Heart right ventricle (tissue), 16 donors: Measurements from ENCODE around the gene ASB9. TPM values are rescaled to one million over a fixed set of nuclear protein-coding genes. Genes with fewer than 3 reads are reported as not detected.
"Not testable (repeated sequence)": the region's sequence is repeated elsewhere in the genome, so short reads cannot be mapped to it uniquely, and the experiment has no call there.

ENCODE experiments used
- ATAC-seq, 8 donors: fragments of 200-7000 bp; cut with Tn5 transposase; one replicate each; pipeline ENCODE4 v1.9.1; 2020; ENCODE audit warnings: mild to moderate bottlenecking in 8 of 8, moderate library complexity in 8 of 8, moderate number of reproducible peaks in 1 of 8
- DNase-seq, 2 donors: peaks; one replicate each; pipeline ENCODE4 v3.0.0-alpha.2; 2020
- H3K27ac ChIP-seq, 10 donors: fragments of 200-600 bp; sonication (generic) in 2 of 10; one replicate each; pipeline versions ENCODE4 v1.5.0 to v1.8.0; 2020 to 2022; ENCODE audit warnings: mild to moderate bottlenecking in 3 of 10
- H3K27me3 ChIP-seq, 7 donors: fragments of 200-600 bp; one replicate each; pipeline ENCODE4 v1.8.0; 2021 to 2022; ENCODE audit warnings: mild to moderate bottlenecking in 2 of 7
- H3K36me3 ChIP-seq, 9 donors: fragments of 200-600 bp; sonication (generic) in 1 of 9; one replicate each; pipeline versions ENCODE4 v1.5.0 to v1.8.0; 2020 to 2022; ENCODE audit warnings: mild to moderate bottlenecking in 2 of 9
- H3K4me1 ChIP-seq, 9 donors: fragments of 200-600 bp; sonication (generic) in 1 of 9; one replicate each; pipeline versions ENCODE4 v1.5.0 to v1.8.0; 2020 to 2022; ENCODE audit warnings: mild to moderate bottlenecking in 4 of 9
- H3K4me3 ChIP-seq, 10 donors: fragments of 200-600 bp; sonication (generic) in 2 of 10; one replicate each; pipeline versions ENCODE4 v1.5.0 to v1.8.0; 2020 to 2022; ENCODE audit warnings: mild to moderate bottlenecking in 7 of 10, moderate library complexity in 2 of 10
- H3K9me3 ChIP-seq, 11 donors: fragments of 200-600 bp in 10 of 11; sonication (generic) in 2 of 11; one replicate each; pipeline versions ENCODE4 v1.5.0 to v1.8.0; 2013 to 2022; ENCODE audit warnings: mild to moderate bottlenecking in 2 of 11, control low read depth in 1 of 11, moderate library complexity in 1 of 11
- WGBS, 2 donors: extraction: QIAGEN DNeasy Blood & Tissue Kit; methylation state at CpG; one replicate each; pipeline ENCODE4 v1.1.7; 2013; ENCODE audit warnings: inconsistent platforms in 1 of 2; 5-methylcytosine and 5-hydroxymethylcytosine counted together
- intact Hi-C, 10 donors: fragments of 100-400 bp; cut with DNase I; formaldehyde crosslinking; loops; one replicate each; pipeline versions ENCODE4 v1.11.1 to v1.14.2; 2022
- polyA plus RNA-seq, 2 donors: library from polyadenylated mRNA; stranded (reverse); fragments of 200-250 nt; gene quantifications; one replicate each; pipeline ENCODE4 v1.2.3, GENCODE V29; 2013
- total RNA-seq, 10 donors: library from RNA; stranded (reverse); fragmentation: NEBNext Ultra II Directional in 3 of 10; extraction: Animal tissue kit (Norgen Biotek cat#: 25700) in 3 of 10; gene quantifications; one replicate each; pipeline versions ENCODE4 v1.2.1 to v1.2.4, GENCODE V29; 2021 to 2023
- TF ChIP-seq, protein P1 (sequence below), 9 donors: fragments of 200-600 bp; sonication (generic) in 2 of 9; IDR thresholded peaks; one replicate each; pipeline versions ENCODE4 v1.5.0 to v1.8.0; 2021 to 2022; ENCODE audit warnings: antibody characterized with exemption in 9 of 9, mild to moderate bottlenecking in 5 of 9, moderate library complexity in 1 of 9
- donor health status: Arrhythmogenic right ventricular cardiomyopathy.
- donor health status: ischemic (EF 13 %, LVEDD 7.1; RV severe dilation, severe dysfunction).
- donor health status: healthy with polysubstance abuse.
- donor health status: DM: no; HTN: yes; CAD: no.
- donor health status: DM: no; HTN: no; CAD: no.
- donor health status: ischemic (EF 25% LVEDD 6.9; RV normal size, moderate dysfunction).
- donor health status: ischemic (EF 25% LVEDD 5.7; RV mildly dilated, moderate dysfunction).
- donor health status: healthy.
- donor health status: DM: yes; HTN: yes; CAD: no.
- donor health status: Ischemic cardiomyopathy.
- donor health status: ischemic (EF 35%, LVEDD 5.7; RV mildly dilated, moderate dysfunction).
- donor health status: nonischemic (EF 11% LVEDD 7.7; RV severe dilation, severe dysfunction).
- donor health status: DM: yes; HTN: yes; CAD: no.
- donor health status: PGD.
- donor health status: ischemic (EF 29% LVEDD 5.4; RV normal size, mild dysfunction).
- donor health status: nonischemic (EF 23%, LVEDD 6.1; RV moderate dilation, normal function).

The ASB9 gene
- total and polyA plus RNA-seq, 12 donors, result 0.39 to 1.6 (median 0.86) TPM

DNA sequence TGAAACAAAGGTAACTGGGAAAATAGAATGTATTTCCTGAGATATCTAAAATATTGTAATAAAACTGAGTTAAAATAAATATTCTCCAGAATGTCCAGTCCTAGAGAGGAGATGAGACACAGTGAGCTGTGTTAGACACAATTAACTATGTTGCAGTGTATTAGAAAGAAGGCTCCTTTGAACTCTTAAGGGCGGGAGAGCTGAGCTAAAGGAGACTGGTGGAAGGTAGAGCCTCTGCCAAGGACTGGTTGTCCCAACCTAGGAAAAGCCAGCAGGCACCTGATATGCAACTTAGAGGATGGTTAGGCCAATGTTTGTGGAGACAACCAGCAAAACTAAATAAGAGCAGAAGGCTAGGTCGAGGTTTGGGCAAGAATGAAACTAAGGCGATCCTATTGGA, 41.2 kb upstream of the ASB9 start:
- Histone ChIP-seq H3K27me3 (peaks cover 0 to 22% (median 0%) of the 10 kb centered on the region in 7 donors), H3K36me3 (no peaks in the 10 kb centered on the region), H3K4me1 (peaks cover 0 to 29% (median 5%) of the 10 kb centered on the region in 9 donors), H3K4me3 (peak overlapping the region in 5 of 10 donors; percentile 43 to 54 (median 47)), H3K27ac (peak overlapping the region; percentile 34 to 86 (median 76)), H3K9me3 (no peaks in the 10 kb centered on the region)
- WGBS, 2 donors, result 47 to 67% methylated on average over 3 of the region's 3 CpGs
- DNase-seq (no peak), ATAC-seq (peak in 7 of 8 donors; percentile 43 to 84 (median 66))
- intact Hi-C loops, result no loop called here
- TF ChIP-seq, protein P1, sequence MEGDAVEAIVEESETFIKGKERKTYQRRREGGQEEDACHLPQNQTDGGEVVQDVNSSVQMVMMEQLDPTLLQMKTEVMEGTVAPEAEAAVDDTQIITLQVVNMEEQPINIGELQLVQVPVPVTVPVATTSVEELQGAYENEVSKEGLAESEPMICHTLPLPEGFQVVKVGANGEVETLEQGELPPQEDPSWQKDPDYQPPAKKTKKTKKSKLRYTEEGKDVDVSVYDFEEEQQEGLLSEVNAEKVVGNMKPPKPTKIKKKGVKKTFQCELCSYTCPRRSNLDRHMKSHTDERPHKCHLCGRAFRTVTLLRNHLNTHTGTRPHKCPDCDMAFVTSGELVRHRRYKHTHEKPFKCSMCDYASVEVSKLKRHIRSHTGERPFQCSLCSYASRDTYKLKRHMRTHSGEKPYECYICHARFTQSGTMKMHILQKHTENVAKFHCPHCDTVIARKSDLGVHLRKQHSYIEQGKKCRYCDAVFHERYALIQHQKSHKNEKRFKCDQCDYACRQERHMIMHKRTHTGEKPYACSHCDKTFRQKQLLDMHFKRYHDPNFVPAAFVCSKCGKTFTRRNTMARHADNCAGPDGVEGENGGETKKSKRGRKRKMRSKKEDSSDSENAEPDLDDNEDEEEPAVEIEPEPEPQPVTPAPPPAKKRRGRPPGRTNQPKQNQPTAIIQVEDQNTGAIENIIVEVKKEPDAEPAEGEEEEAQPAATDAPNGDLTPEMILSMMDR (IDR thresholded peaks at IDR 0.05), result no peak

GRCh38 chrX:15310117-15310516, 40.2 kb upstream of the ASB9 start:
- DNase-seq (peak in 1 of 2 donors; percentile 84), ATAC-seq (peak; percentile 49 to 88 (median 79))
- Histone ChIP-seq H3K36me3 (no peaks in the 10 kb centered on the region), H3K4me1 (peaks cover 0 to 29% (median 5%) of the 10 kb centered on the region in 9 donors), H3K9me3 (no peaks in the 10 kb centered on the region), H3K4me3 (peak overlapping the region in 4 of 10 donors; percentile 2 to 54 (median 44)), H3K27me3 (peaks cover 0 to 18% (median 0%) of the 10 kb centered on the region in 7 donors), H3K27ac (peak overlapping the region; percentile 27 to 86 (median 76))
- TF ChIP-seq, protein P1 (IDR thresholded peaks at IDR 0.05), result no peak
- intact Hi-C loops, result no loop called here
- 1 to 2% methylated on average over 3 of the region's 3 CpGs for WGBS, 2 donors

- DNase-seq, ATAC-seq, H3K9me3 ChIP-seq, H3K36me3 ChIP-seq, H3K4me3 ChIP-seq, intact Hi-C loops, H3K27ac ChIP-seq: not testable (repeated sequence)
- Histone ChIP-seq H3K27me3 (peaks cover 0 to 21% (median 0%) of the 10 kb centered on the region in 7 donors), H3K4me1 (peaks cover 0 to 37% (median 5%) of the 10 kb centered on the region in 9 donors)
- WGBS, 2 donors, result 42 to 64% methylated on average over 3 of the region's 3 CpGs
Observed at GRCh38 chrX:15305899-15306298, 36.0 kb upstream of the ASB9 start.

DNA sequence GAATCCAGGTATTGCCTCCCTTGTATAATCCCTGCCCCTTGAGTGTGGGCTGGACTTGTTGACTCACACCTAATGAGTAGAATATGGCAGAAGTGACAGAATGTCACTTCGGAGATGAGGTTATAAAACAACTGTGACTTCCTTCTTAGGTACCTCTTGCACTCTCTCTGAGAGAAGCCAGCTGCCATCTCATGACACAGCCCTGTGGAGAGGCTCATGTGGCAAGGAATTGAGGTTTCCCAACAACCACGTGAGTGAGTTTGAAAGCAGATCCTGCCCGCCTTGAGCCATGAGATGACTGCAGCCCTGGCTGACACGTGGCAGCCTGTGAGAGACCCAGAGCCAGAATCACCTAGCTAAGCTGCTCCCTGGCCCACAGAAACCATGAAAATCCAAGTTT, 32.0 kb upstream of the ASB9 start:
- Histone ChIP-seq H3K27ac (peak overlapping the region in 1 of 10 donors; percentile 31), H3K36me3 (no peaks in the 10 kb centered on the region), H3K27me3 (peaks cover 0 to 14% (median 0%) of the 10 kb centered on the region in 7 donors), H3K9me3 (no peaks in the 10 kb centered on the region), H3K4me1 (peaks cover 0 to 51% (median 20%) of the 10 kb centered on the region in 9 donors), H3K4me3 (no peak overlapping the region)
- DNase-seq (peak in 1 of 2 donors; percentile 23), ATAC-seq (peak; percentile 45 to 89 (median 67))
- intact Hi-C loops, result loop anchor here in 2 of 10 donors (5.0 kb wide), 2 partner anchors 40 to 165 kb away; no protein-coding TSS in a partner anchor
- TF ChIP-seq, protein P1 (IDR thresholded peaks at IDR 0.05), result no peak
- WGBS, 2 donors, result 35 to 46% methylated on average over 4 of the region's 4 CpGs
